GM12874 (cell line): Measurements from ENCODE around the gene FOXC2.

Source experiments
- TF ChIP-seq, protein P1 (sequence below): IDR thresholded peaks from 2 replicates; pipeline ENCODE4 v1.5.1; 2011; ENCODE audit warnings: low read depth, mild to moderate bottlenecking, control low read depth, low read length, moderate library complexity; ENCODE audit not compliant: insufficient read depth

Gene FOXC2

GRCh38 chr16:86521236-86522197 lies 45.1 kb upstream of the FOXC2 start:
- TF ChIP-seq, protein P1, sequence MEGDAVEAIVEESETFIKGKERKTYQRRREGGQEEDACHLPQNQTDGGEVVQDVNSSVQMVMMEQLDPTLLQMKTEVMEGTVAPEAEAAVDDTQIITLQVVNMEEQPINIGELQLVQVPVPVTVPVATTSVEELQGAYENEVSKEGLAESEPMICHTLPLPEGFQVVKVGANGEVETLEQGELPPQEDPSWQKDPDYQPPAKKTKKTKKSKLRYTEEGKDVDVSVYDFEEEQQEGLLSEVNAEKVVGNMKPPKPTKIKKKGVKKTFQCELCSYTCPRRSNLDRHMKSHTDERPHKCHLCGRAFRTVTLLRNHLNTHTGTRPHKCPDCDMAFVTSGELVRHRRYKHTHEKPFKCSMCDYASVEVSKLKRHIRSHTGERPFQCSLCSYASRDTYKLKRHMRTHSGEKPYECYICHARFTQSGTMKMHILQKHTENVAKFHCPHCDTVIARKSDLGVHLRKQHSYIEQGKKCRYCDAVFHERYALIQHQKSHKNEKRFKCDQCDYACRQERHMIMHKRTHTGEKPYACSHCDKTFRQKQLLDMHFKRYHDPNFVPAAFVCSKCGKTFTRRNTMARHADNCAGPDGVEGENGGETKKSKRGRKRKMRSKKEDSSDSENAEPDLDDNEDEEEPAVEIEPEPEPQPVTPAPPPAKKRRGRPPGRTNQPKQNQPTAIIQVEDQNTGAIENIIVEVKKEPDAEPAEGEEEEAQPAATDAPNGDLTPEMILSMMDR = no peak

- TF ChIP-seq, protein P1 = no peak
Measured at GRCh38 chr16:86522634-86523033, 44.0 kb upstream of the FOXC2 start.

GRCh38 chr16:86523166-86523740 lies 43.4 kb upstream of the FOXC2 start:
- TF ChIP-seq, protein P1 = no peak

DNA sequence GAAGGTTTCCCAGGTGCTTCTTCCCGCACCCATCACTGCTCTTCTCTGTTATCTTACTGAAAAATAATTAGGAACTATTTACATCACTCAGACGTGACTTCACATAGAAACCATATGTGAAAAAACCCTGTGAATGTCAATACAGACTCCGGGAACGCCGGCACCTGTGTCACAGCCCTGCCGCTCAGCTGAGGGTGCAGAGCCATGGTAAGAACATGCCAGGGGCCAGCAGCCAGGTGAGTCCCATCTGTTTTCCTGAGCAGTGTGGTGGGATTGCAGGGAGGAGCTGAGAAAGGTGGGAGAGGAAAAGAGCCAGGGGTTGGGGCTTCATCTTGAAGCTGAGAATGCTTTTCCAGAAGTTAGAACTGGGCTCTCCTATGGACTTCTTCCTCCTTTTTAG lies 42.6 kb upstream of the FOXC2 start:
- TF ChIP-seq, protein P1 = no peak

DNA sequence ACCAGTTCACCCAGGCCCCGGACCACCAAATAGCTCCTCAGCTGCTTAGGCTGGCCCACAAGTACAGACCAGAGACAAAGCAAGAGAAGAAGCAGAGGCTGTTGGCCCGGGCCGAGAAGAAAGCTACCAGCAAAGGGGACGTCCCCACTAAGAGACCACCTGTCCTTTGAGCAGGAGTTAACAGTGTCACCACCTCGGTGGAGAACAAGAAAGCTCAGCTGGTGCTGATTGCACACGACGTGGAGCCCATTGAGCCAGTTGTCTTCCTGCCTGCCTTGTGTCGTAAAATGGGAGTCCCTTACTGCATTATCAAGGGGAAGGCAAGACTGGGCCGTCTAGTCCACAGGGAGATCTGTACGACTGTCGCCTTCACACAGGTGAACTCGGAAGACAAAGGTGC lies 40.9 kb upstream of the FOXC2 start:
- TF ChIP-seq, protein P1 = no peak

DNA sequence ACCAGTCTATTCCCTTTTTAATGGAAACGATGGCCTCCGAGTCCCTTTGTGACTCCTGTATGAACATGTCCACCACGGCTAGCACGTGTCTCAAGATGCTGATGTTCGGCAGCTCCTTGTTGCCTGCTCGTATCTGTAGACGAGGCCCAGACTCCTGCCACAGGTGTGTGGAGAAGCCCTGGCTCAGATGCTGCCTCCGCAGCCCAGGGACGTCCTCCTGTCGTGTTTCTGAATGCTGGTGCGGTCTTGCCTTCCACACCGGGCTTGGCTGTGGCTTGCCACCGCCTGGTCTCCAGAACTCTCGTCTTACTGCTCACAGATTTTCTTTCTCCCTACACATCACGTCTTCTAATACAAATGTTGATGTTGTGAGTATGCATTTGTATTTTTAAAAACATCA lies 39.3 kb upstream of the FOXC2 start:
- TF ChIP-seq, protein P1 = no peak

- TF ChIP-seq, protein P1 = no peak
Measured at GRCh38 chr16:86528061-86528929, 38.3 kb upstream of the FOXC2 start.
